ENCODE data around the gene FARSB.

FARSB gene

GRCh38 chr2:222643134-222643533 lies 12.8 kb downstream of the FARSB start:
- H3K9me3 ChIP-seq (ENCODE audit: control insufficient read depth, insufficient read depth, low read depth, low read length), result no peaks in the 10 kb centered on the region
- no peaks in the 10 kb centered on the region for H3K4me1 ChIP-seq (ENCODE audit: control insufficient read depth, insufficient read depth, low read length)
- CTCF ChIA-PET, result interaction anchor here (0.6 to 0.8 kb wide), 2 partner anchors 9 to 34 kb away, joined by 3 to 4 read pairs; no protein-coding TSS in a partner anchor
- H3K36me3 ChIP-seq (ENCODE audit: control insufficient read depth in 2 of 2, insufficient read depth in 1 of 2, low read length in 2 of 2), result peaks cover 65 to 88% of the 10 kb centered on the region in 2 experiments
- TF ChIP-seq ZNF146 (tag by site-specific recombination; IDR thresholded peaks at IDR 0.05) (no peak), ZNF148 (tag by site-specific recombination; IDR thresholded peaks at IDR 0.05; ENCODE audit: borderline replicate concordance) (no peak), GLI4 (tag by site-specific recombination; IDR thresholded peaks at IDR 0.05) (no peak), ZNF350 (tag by site-specific recombination; IDR thresholded peaks at IDR 0.05) (no peak), ZNF488 (tag by site-specific recombination; IDR thresholded peaks at IDR 0.05) (no peak), ZNF398 (tag by site-specific recombination; IDR thresholded peaks at IDR 0.05) (no peak), OSR2 (tag by site-specific recombination; IDR thresholded peaks at IDR 0.05) (no peak)
- POLR2A ChIA-PET, result no interaction called here
- no peak overlapping the region for H3K27ac ChIP-seq (ENCODE audit: extremely low read depth, low read depth, low read length)
- H3K4me3 ChIP-seq (ENCODE audit: low read depth, low read length), result no peak overlapping the region

- Histone ChIP-seq H3K27ac (ENCODE audit: extremely low read depth, low read depth, low read length) (no peak overlapping the region), H3K36me3 (ENCODE audit: control insufficient read depth in 2 of 2, insufficient read depth in 1 of 2, low read length in 2 of 2) (peaks cover 74 to 87% of the 10 kb centered on the region in 2 experiments), H3K4me1 (ENCODE audit: control insufficient read depth, insufficient read depth, low read length) (no peaks in the 10 kb centered on the region), H3K9me3 (ENCODE audit: control insufficient read depth, insufficient read depth, low read depth, low read length) (no peaks in the 10 kb centered on the region), H3K4me3 (ENCODE audit: low read depth, low read length) (no peak overlapping the region)
- ChIA-PET POLR2A (no interaction called here), CTCF (no interaction called here)
- TF ChIP-seq ZNF132 (tag by site-specific recombination; IDR thresholded peaks at IDR 0.05; ENCODE audit: borderline replicate concordance) (no peak), ZNF621 (tag by site-specific recombination; IDR thresholded peaks at IDR 0.05) (no peak), RBAK (tag by site-specific recombination; IDR thresholded peaks at IDR 0.05) (no peak), ZNF747 (tag by site-specific recombination; IDR thresholded peaks at IDR 0.05) (no peak), ZNF670 (tag by site-specific recombination; IDR thresholded peaks at IDR 0.05; ENCODE audit: low read depth) (no peak), EGR2 (tag by site-specific recombination; IDR thresholded peaks at IDR 0.05; ENCODE audit: low read depth) (no peak), GLIS2 (tag by site-specific recombination; IDR thresholded peaks at IDR 0.05) (no peak), GLI4 (tag by site-specific recombination; IDR thresholded peaks at IDR 0.05) (no peak), ATF2 (tag by site-specific recombination; IDR thresholded peaks at IDR 0.05; ENCODE audit: low read depth) (no peak), ZNF155 (tag by site-specific recombination; IDR thresholded peaks at IDR 0.05) (no peak), KLF10 (tag by site-specific recombination; IDR thresholded peaks at IDR 0.05) (no peak)
Observed at GRCh38 chr2:222641336-222641735, 14.6 kb downstream of the FARSB start.

Measured in HEK293 (cell line).